Adrenal gland (tissue), 5 donors: ENCODE data around the gene MNT.

Experiments
- CTCF ChIP-seq, 6 experiments: fragments of 450-650 bp in 4 of 6; fragments of 200-600 bp in 2 of 6; sonication (generic) in 1 of 6; IDR thresholded peaks; 1 replicate in 5 of 6; 2 replicates in 1 of 6; pipeline versions ENCODE4 v1.5.1 to v1.8.0; 2016 to 2021; ENCODE audit warnings: antibody characterized with exemption in 6 of 6, mild to moderate bottlenecking in 2 of 6, moderate library complexity in 1 of 6
- POLR2A ChIP-seq, 2 donors: fragments of 450-650 bp; IDR thresholded peaks; one replicate each; pipeline ENCODE4 v1.6.1; 2017; ENCODE audit warnings: antibody characterized with exemption in 2 of 2, mild to moderate bottlenecking in 2 of 2, moderate library complexity in 1 of 2
- donor health status: DM: no; HTN: no; CAD: no.

- no peak for TF ChIP-seq CTCF (IDR thresholded peaks at IDR 0.05)
- TF ChIP-seq POLR2A (IDR thresholded peaks at IDR 0.05) = peak; percentile 58 to 92
Observed at GRCh38 chr17:2396568-2397246, 4.2 kb downstream of the MNT start.
